Ramos (cell line): ENCODE results near the gene TEX13A.
"Not testable (repeated sequence)": the region's sequence is repeated elsewhere in the genome, so short reads cannot be mapped to it uniquely, and the experiment has no call there.

Experiments
- in situ Hi-C: fragments of 300-500 bp; cut with MboI; formaldehyde crosslinking; loops from one replicate; pipeline ENCODE4 v1.14.3; 2022; ENCODE audit warnings: low sequenced_read_pairs; ENCODE audit not compliant: unreplicated experiment

The TEX13A gene, protein sequence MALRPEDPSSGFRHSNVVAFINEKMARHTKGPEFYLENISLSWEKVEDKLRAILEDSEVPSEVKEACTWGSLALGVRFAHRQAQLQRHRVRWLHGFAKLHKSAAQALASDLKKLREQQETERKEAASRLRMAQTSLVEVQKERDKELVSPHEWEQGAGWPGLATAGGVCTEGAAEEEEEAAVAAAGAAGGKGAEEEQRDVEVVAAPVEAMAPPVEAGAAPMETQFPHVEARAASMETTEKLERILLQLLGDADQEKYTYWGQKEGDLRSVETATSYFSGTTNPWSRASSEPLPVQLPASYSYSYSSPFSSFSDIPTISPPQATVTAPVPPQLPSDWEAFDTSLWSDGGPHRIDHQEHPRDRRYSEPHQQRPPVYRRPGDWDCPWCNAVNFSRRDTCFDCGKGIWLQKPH

DNA sequence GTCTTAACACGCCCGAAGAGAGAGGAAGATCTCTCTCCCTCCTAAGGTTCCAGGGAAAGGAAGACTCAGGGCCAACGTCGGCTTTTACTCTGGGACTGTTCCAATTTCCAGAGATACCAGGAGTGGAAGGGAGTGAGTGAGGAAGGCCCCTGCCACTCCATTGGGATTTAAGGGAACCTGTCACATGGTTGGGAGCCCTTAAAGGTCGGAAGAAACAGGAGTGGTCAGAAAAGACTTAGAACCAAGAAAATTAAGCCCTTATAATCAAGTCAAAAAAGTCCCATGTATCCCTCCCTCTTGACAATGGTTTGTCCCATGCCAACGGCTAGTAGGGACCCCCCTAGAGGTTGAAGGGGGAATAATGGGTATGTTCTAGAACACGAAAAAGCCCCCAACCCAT is at the start of gene TEX13A:
Gene TEX13A (minus strand): TSS at position 59 of the 400 bp plus-strand sequence. CDS start 297 bp downstream, outside the sequence.
- in situ Hi-C loops = no loop called here

- in situ Hi-C loops = no loop called here
These were observed 48.9 kb upstream of the TEX13A start for GRCh38 chrX:105269386-105269785.

DNA sequence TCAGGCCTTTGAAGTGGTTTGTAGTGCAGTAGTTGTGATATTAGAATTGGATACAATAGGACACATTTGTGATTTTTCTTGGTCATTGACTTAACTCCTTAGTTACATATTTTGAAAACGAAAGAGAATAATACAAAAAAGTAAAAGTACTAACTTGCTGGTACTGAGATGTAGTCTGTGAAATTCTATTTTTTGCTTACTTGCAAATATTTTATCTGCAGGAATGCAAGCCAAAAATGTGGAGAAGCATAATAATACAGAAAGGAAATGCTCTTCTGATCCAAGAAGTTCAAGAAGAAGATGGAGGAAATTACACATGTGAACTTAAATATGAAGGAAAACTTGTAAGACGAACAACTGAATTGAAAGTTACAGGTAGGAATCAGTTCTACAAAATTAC is 46.7 kb upstream of the TEX13A start:
- in situ Hi-C loops = no loop called here

GRCh38 chrX:105266456-105266855 is 46.0 kb upstream of the TEX13A start:
- in situ Hi-C loops = no loop called here

DNA sequence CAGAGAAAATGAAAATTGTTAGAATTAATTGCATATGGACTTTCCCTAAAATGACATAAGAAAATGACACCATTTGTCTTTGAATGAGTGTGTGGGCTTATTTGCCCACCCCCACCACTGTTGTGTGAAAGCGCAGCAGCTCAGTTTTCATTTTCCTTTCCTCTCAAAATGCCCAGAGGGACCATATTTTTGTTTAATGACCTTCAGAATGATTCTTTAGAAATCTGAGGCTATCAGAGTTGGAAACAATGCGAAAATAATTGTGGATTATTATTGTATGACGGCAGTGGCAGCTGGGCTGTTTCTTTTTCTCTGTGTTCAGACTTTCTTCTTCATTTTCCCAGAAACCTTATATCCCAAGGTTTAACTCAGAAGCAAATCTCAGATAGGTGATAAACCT is 44.6 kb upstream of the TEX13A start:
- in situ Hi-C loops = no loop called here

- in situ Hi-C loops = no loop called here
These were observed 43.3 kb upstream of the TEX13A start for GRCh38 chrX:105263801-105264200.

- in situ Hi-C loops = no loop called here
These were observed 42.7 kb upstream of the TEX13A start for GRCh38 chrX:105263171-105263570.

GRCh38 chrX:105260291-105261043 is 40.0 kb upstream of the TEX13A start:
- in situ Hi-C loops = no loop called here

- in situ Hi-C loops = no loop called here
These were observed 20.6 kb upstream of the TEX13A start for GRCh38 chrX:105241056-105241455.

GRCh38 chrX:105237407-105237806 is 16.9 kb upstream of the TEX13A start:
- in situ Hi-C loops = not testable (repeated sequence)

- in situ Hi-C loops = no loop called here
These were observed 8.7 kb upstream of the TEX13A start for GRCh38 chrX:105229146-105229545.

DNA sequence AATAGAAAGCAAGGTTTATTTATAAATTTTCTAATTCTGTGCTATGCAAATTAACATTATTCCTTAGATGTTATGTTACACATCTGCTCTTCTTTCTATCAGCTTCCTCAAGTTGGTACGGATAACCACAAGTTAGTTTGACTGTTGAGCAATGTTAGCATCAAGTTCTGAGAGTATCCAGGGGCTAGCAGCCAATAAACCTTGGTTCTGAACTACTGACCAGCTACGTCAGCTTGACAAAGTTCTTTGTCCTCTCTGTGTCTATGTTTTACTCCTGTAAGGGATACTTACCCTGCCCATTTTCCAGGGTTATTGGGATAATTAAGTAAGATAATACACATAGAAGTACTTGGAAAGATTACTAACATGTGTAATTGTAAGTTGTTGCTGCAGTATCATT is 8.1 kb upstream of the TEX13A start:
- in situ Hi-C loops = no loop called here

DNA sequence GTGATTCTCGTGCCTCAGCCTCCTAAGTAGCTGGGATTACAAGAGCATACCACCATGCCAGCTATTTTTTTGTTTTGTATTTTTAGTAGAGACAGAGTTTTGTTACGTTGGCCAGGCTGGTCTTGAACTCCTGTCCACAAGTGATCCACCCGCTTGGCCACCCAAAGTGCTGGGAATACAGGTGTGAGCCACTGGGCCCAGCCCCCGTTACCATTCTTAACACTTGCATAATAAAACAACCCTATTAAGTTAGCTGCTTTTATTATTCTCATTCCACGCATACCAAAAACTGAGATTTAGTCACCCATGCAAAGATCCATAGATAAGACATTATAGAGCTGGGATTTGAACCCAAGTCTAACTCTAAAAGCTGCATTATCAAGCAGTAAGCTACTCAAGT is 6.0 kb upstream of the TEX13A start:
- in situ Hi-C loops = no loop called here

DNA sequence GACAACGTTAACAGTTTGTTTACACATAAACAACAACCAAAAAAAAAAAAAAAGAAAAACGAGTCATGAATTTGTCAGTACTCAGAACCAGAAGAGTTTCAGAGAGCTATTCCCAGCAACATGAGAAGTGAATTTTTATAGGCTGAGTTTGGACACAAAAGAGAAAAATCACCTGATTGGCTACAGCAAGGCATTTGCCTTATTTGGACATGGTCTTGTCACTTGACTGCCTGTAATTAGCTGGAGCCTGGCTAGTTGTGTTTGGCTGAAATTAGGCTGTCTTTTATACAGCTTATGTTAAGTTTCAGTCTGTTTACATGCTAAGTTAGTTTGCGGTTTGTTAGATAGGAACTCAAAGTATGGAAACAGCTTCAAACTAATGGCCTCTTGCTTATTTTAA is 880 bp upstream of the TEX13A start:
- in situ Hi-C loops = no loop called here

- in situ Hi-C loops = no loop called here
These were observed 766 bp downstream of the TEX13A start for GRCh38 chrX:105219454-105220401.

DNA sequence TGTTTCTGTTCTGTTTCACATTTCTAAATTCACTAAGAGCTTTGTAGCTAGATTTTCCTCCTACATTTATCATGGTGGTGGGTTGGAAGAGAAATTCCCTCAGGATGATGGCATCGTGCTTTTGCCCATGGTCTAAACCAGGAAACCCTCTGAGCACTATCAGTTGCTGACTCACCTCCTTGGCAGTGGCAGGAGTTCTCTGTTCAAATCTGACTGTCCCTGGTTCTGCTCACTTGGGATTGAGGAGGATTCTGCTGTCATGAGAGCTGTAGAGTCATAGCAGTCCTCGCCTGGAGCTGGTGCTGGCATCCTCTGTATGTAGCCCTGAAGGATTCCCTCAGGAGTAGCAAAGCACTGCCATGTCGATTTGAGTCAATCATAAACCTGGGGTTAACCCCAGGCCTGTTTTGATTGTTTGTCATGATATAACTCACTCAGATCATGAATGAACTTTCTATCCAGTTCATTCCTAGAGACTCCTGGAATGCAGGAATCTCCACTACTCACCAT is 9.4 kb downstream of the TEX13A start:
- in situ Hi-C loops = no loop called here

GRCh38 chrX:105210258-105210657 is 10.2 kb downstream of the TEX13A start:
- in situ Hi-C loops = no loop called here

- in situ Hi-C loops = no loop called here
These were observed 11.1 kb downstream of the TEX13A start for GRCh38 chrX:105209406-105209805.

DNA sequence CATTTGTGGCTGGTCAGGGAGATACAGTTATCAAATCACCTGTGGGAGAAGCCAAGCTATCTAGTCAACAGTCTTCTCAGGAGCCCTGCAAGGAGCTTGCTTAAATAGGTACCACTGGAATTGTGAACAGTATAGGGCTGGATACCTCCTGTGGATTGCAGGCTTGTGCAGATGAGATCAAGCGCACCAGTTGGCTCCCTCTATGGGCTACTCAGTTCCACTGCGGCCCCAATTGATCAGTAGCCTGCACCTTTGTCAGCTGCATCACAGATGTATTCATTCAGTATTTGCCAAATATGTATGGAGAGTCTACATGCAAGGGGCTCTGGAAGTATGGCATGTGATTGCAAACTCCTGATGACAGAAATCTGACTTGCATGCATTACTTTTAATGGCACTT is 28.6 kb downstream of the TEX13A start:
- in situ Hi-C loops = no loop called here

GRCh38 chrX:105190252-105190853 is 30.1 kb downstream of the TEX13A start:
- in situ Hi-C loops = no loop called here
